K562 (cell line): Measurements from ENCODE around the gene GSTA5. TPM values are rescaled to one million over a fixed set of nuclear protein-coding genes. Genes with fewer than 3 reads are reported as not detected.

ENCODE experiments used
- ATAC-seq: fragments of 200-7000 bp; cut with Tn5 transposase; 3 replicates; pipeline ENCODE4 v1.9.1; 2020; ENCODE audit warnings: moderate library complexity
- BruUV-seq: library from RNA; stranded (reverse); fragments of 400-500 nt; replicated peaks from 2 replicates; lab custom pipeline; 2021; lab: Mats Ljungman, UMichigan
- CTCF ChIA-PET: fragments of 300-600 bp; formaldehyde crosslinking; extraction: SDS; loops from one replicate; lab custom pipeline; 2021; ENCODE audit warnings: low intra/inter-chr PET ratio; lab: Yijun Ruan, JAX
- POLR2A ChIA-PET: fragments of 300-600, 350-650 bp; sonication (Branson Sonifier 250); formaldehyde crosslinking; extraction: SDS; loops from one replicate; lab custom pipeline; 2021; ENCODE audit warnings: antibody characterized with exemption, inconsistent platforms; lab: Yijun Ruan, JAX
- DNase-seq, 4 experiments: peaks; one replicate each; pipeline versions ENCODE4 v3.0.0 to v3.0.0-alpha.2; 2011 to 2018; ENCODE audit warnings: low spot score in 3 of 4, mixed read lengths in 3 of 4; ENCODE audit errors: extremely low read depth in 1 of 4
- FAIRE-seq: peaks from 2 replicates; lab custom pipeline; 2011; peaks lifted over from hg19 to GRCh38; lab: Jason Lieb, UNC
- H2AFZ ChIP-seq: 2 replicates; pipeline ENCODE4 v1.6.0; 2011; ENCODE audit warnings: low read depth, low read length, control low read depth, inconsistent platforms
- H3K27ac ChIP-seq: fragments of 200-600 bp; 3 replicates; pipeline ENCODE4 v1.8.0; 2011; ENCODE audit warnings: low read depth, mild to moderate bottlenecking, control low read depth, inconsistent platforms, low read length, moderate library complexity, mixed read lengths; ENCODE audit errors: extremely low read depth
- H3K27me3 ChIP-seq, 2 experiments: fragments of 300-600 bp in 1 of 2; 2 replicates in 1 of 2; 3 replicates in 1 of 2; pipeline versions ENCODE4 v1.6.0 to v1.8.0; 2011; ENCODE audit warnings: inconsistent platforms in 2 of 2, low read length in 2 of 2, mild to moderate bottlenecking in 1 of 2, mixed read lengths in 1 of 2, moderate library complexity in 1 of 2; ENCODE audit not compliant: control insufficient read depth in 2 of 2, insufficient read depth in 2 of 2
- H3K36me3 ChIP-seq: fragments of 300-600 bp; 3 replicates; pipeline ENCODE4 v1.8.0; 2011; ENCODE audit warnings: mild to moderate bottlenecking, low read length, inconsistent platforms; ENCODE audit not compliant: control insufficient read depth, insufficient read depth
- H3K4me1 ChIP-seq, 2 experiments: fragments of 200-600 bp in 1 of 2; replicated peaks in 1 of 2; 2 replicates in 1 of 2; 3 replicates in 1 of 2; pipeline versions ENCODE4 v1.5.1 to v1.8.0; 2011; ENCODE audit warnings: inconsistent platforms in 2 of 2, low read length in 2 of 2, mild to moderate bottlenecking in 1 of 2, mixed read lengths in 1 of 2, moderate library complexity in 1 of 2; ENCODE audit not compliant: control insufficient read depth in 2 of 2, insufficient read depth in 2 of 2
- H3K4me2 ChIP-seq: 2 replicates; pipeline ENCODE4 v1.6.1; 2011; ENCODE audit warnings: low read length, control low read depth, inconsistent platforms, mixed read lengths; ENCODE audit not compliant: insufficient read depth
- H3K4me3 ChIP-seq: fragments of 200-600 bp; sonication (generic), shearing (Covaris generic); 2 replicates; pipeline ENCODE4 v1.5.1; 2016; ENCODE audit warnings: control low read depth, inconsistent platforms
- H3K79me2 ChIP-seq: fragments of 200-600 bp; 3 replicates; pipeline ENCODE4 v1.8.0; 2011; ENCODE audit warnings: low read length, inconsistent platforms; ENCODE audit not compliant: control insufficient read depth, insufficient read depth
- H3K9ac ChIP-seq, 2 experiments: 2 replicates each; pipeline versions ENCODE4 v1.6.0 to v1.6.1; 2011; ENCODE audit warnings: low read depth in 2 of 2, low read length in 2 of 2, control low read depth in 1 of 2, inconsistent platforms in 1 of 2, mild to moderate bottlenecking in 1 of 2, mixed read lengths in 1 of 2; ENCODE audit not compliant: insufficient read depth in 1 of 2
- H3K9me1 ChIP-seq: one replicate; pipeline ENCODE4 v1.6.0; 2011; ENCODE audit warnings: inconsistent platforms, mild to moderate bottlenecking, low read length, moderate library complexity; ENCODE audit not compliant: control insufficient read depth, insufficient read depth
- H3K9me3 ChIP-seq: replicated peaks from 2 replicates; pipeline ENCODE4 v1.5.1; 2011; ENCODE audit warnings: low read depth, low read length, inconsistent platforms; ENCODE audit not compliant: control insufficient read depth, insufficient read depth
- H4K20me1 ChIP-seq: replicated peaks from 2 replicates; pipeline ENCODE4 v1.6.1; 2011; ENCODE audit warnings: low read length, inconsistent platforms, mixed read lengths; ENCODE audit not compliant: control insufficient read depth, insufficient read depth
- ARID3B ChIP-seq: fragments of 250-450 bp; sonication (Bioruptor Pico); IDR thresholded peaks from 2 replicates; pipeline ENCODE4 v1.4.0; 2020; ENCODE audit warnings: borderline replicate concordance
- CBX1 ChIP-seq: sonication (generic); IDR thresholded peaks from 2 replicates; pipeline ENCODE4 v1.6.1; 2016; ENCODE audit warnings: antibody characterized with exemption, low read depth, mild to moderate bottlenecking
- CREBBP ChIP-seq: IDR thresholded peaks from one replicate; pipeline ENCODE4 v1.6.1; 2012; ENCODE audit warnings: low read depth, mild to moderate bottlenecking, control low read depth, inconsistent platforms, low read length
- CXXC5 ChIP-seq: fragments of 250-450 bp; sonication (Bioruptor Pico); IDR thresholded peaks from 2 replicates; pipeline ENCODE4 v1.8.0; 2022; ENCODE audit warnings: inconsistent platforms, mild to moderate bottlenecking, moderate library complexity
- FOXA1 ChIP-seq: fragments of 450-650 bp; IDR thresholded peaks from 2 replicates; pipeline ENCODE4 v1.6.1; 2016; ENCODE audit warnings: mild to moderate bottlenecking, borderline replicate concordance
- FOXJ3 ChIP-seq: sonication (generic); formaldehyde crosslinking; IDR thresholded peaks from 2 replicates; pipeline ENCODE4 v1.4.0; 2020; ENCODE audit warnings: mild to moderate bottlenecking, missing genetic modification reagents
- ILF3 ChIP-seq: fragments of 450-650 bp; IDR thresholded peaks from 2 replicates; pipeline ENCODE4 v1.6.1; 2018; ENCODE audit warnings: antibody characterized with exemption, mild to moderate bottlenecking, moderate library complexity, borderline replicate concordance
- LARP7 ChIP-seq: fragments of 450-650 bp; IDR thresholded peaks from 2 replicates; pipeline ENCODE4 v1.6.1; 2016
- PRMT5 ChIP-seq: sonication (generic); formaldehyde crosslinking; IDR thresholded peaks from 2 replicates; pipeline ENCODE4 v1.5.0; 2020; ENCODE audit warnings: missing genetic modification reagents
- RBM15 ChIP-seq: fragments of 200-400 bp; formaldehyde crosslinking; IDR thresholded peaks from 2 replicates; pipeline ENCODE4 v1.6.1; 2018; ENCODE audit warnings: mild to moderate bottlenecking, low read length, moderate library complexity; ENCODE audit not compliant: insufficient read depth
- SPI1 ChIP-seq: IDR thresholded peaks from 2 replicates; pipeline ENCODE4 v1.6.1; 2011; ENCODE audit warnings: low read depth, low read length, control low read depth, borderline replicate concordance
- TFAM ChIP-seq: fragments of 250-450 bp; sonication (Bioruptor Pico); conservative IDR thresholded peaks from 2 replicates; pipeline ENCODE4 v1.5.0; 2021; ENCODE audit warnings: mild to moderate bottlenecking, moderate library complexity
- TSHZ1 ChIP-seq: fragments of 250-450 bp; sonication (Bioruptor Pico); IDR thresholded peaks from 2 replicates; pipeline ENCODE4 v1.4.0; 2020; ENCODE audit warnings: mild to moderate bottlenecking, moderate library complexity
- XRCC5 ChIP-seq: fragments of 200-400 bp; formaldehyde crosslinking; IDR thresholded peaks from 2 replicates; pipeline ENCODE4 v1.6.1; 2017; ENCODE audit warnings: low read depth, mild to moderate bottlenecking, low read length
- ZNF124 ChIP-seq: sonication (generic); formaldehyde crosslinking; IDR thresholded peaks from 2 replicates; pipeline ENCODE4 v1.8.1; 2022; ENCODE audit warnings: missing genetic modification reagents
- ZNF696 ChIP-seq: fragments of 250-450 bp; sonication (Bioruptor Pico); conservative IDR thresholded peaks from 2 replicates; pipeline ENCODE4 v1.4.0; 2020; ENCODE audit warnings: mild to moderate bottlenecking, moderate library complexity
- WGBS: fragments of 100-300 bp; shearing (Covaris generic); methylation state at CpG from one replicate; pipeline ENCODE4 v1.1.6; 2016; ENCODE audit warnings: low coverage, mixed read lengths; ENCODE audit not compliant: insufficient coverage; ENCODE audit errors: missing lambda C conversion rate; 5-methylcytosine and 5-hydroxymethylcytosine counted together
- in situ Hi-C: fragments of 300-500 bp; cut with MboI; formaldehyde crosslinking; loops from 4 replicates; pipeline ENCODE4 v1.15.0; 2018; ENCODE audit warnings: inconsistent platforms, mixed read lengths
- intact Hi-C: fragments of 100-400 bp; cut with micrococcal nuclease; formaldehyde crosslinking; loops from 2 replicates; pipeline ENCODE4 v1.14.2; 2022
- polyA plus RNA-seq, 8 experiments: library from polyadenylated mRNA; depleted of rRNA in 4 of 8; stranded (reverse) in 5 of 8; unstranded in 3 of 8; fragments of >200 nt; fragmentation: Nextera tagmentation in 2 of 8; fragmentation: Illumina TruSeq in 1 of 8; extraction: Ambion mirVana in 2 of 8; extraction: Trizol in 1 of 8; gene quantifications; 2 replicates each; pipeline versions ENCODE4 v1.2.1 to v1.2.3, GENCODE V29; 2011 to 2014; ENCODE audit warnings: inconsistent platforms in 1 of 8, missing spikeins in 1 of 8
- total RNA-seq, 7 experiments: library from RNA; depleted of rRNA in 6 of 7; stranded (reverse); fragments of >200 nt in 6 of 7; fragmentation: Illumina TruSeq in 2 of 7; extraction: Trizol in 2 of 7; gene quantifications; 2 replicates each; pipeline versions ENCODE4 v1.2.1 to v1.2.3, GENCODE V29; 2011 to 2021; ENCODE audit warnings: low replicate concordance in 1 of 7

The GSTA5 gene
- total and polyA plus RNA-seq, 9 of the 15 experiments (the other 6 are each of a cell fraction or from before 2014, with no cell fraction given) = not detected

GRCh38 chr6:52849137-52849536 lies 8.5 kb upstream of the GSTA5 start:
- intact Hi-C loops = no loop called here

GRCh38 chr6:52846002-52846401 lies 5.4 kb upstream of the GSTA5 start:
- H3K9ac ChIP-seq = no peak overlapping the region
- intact Hi-C loops = no loop called here
- H3K9me1 ChIP-seq = no peaks in the 10 kb centered on the region
- no peak for DNase-seq
- H3K4me1 ChIP-seq = no peaks in the 10 kb centered on the region
- no peak overlapping the region for H3K4me3 ChIP-seq
- no peaks in the 10 kb centered on the region for H3K9me3 ChIP-seq
- ATAC-seq = no peak
- H3K79me2 ChIP-seq = no peaks in the 10 kb centered on the region
- no peak overlapping the region for H3K27ac ChIP-seq
- CTCF ChIA-PET = no interaction called here
- WGBS = 0% methylated on average over 1 of the region's 1 CpG
- no peak for TF ChIP-seq ILF3
- TF ChIP-seq PRMT5 (CRISPR knock-in tag) = no peak
- TF ChIP-seq ZNF696 (CRISPR knock-in tag) = no peak
- TF ChIP-seq CBX1 = no peak
- TF ChIP-seq TSHZ1 (CRISPR knock-in tag) = no peak
- TF ChIP-seq ZNF124 (CRISPR knock-in tag) = no peak
- TF ChIP-seq ARID3B (CRISPR knock-in tag) = no peak
- TF ChIP-seq RBM15 = no peak
- TF ChIP-seq LARP7 = no peak
- BruUV-seq = no TSS peak
- no peak overlapping the region for H3K4me2 ChIP-seq
- no peak for FAIRE-seq
- H3K36me3 ChIP-seq = no peaks in the 10 kb centered on the region
- no peaks in the 10 kb centered on the region for H4K20me1 ChIP-seq
- POLR2A ChIA-PET = no interaction called here
- no peak overlapping the region for H2AFZ ChIP-seq
- H3K27me3 ChIP-seq = no peaks in the 10 kb centered on the region
- in situ Hi-C loops = no loop called here

More at GRCh38 chr6:52849137-52849536, 8.5 kb upstream of the GSTA5 start:
- DNase-seq (no peak), FAIRE-seq (no peak)
- CTCF ChIA-PET = no interaction called here
- H3K4me3 ChIP-seq = no peak overlapping the region
- WGBS = 0% methylated on average over 4 of the region's 4 CpGs
- H3K27ac ChIP-seq = no peak overlapping the region
- BruUV-seq = no TSS peak
- H3K27me3 ChIP-seq = no peaks in the 10 kb centered on the region
- H3K9me3 ChIP-seq = no peaks in the 10 kb centered on the region
- no peaks in the 10 kb centered on the region for H3K36me3 ChIP-seq
- TF ChIP-seq XRCC5 = no peak
- TF ChIP-seq CREBBP = no peak
- no peak for TF ChIP-seq FOXJ3 (CRISPR knock-in tag)
- no peak for TF ChIP-seq CXXC5 (CRISPR knock-in tag)
- TF ChIP-seq TFAM (CRISPR knock-in tag) = no peak
- TF ChIP-seq SPI1 = no peak
- TF ChIP-seq FOXA1 = no peak
- TF ChIP-seq, all 486 proteins: peak for 0
- no peaks in the 10 kb centered on the region for H3K4me1 ChIP-seq
- POLR2A ChIA-PET = no interaction called here
- no peaks in the 10 kb centered on the region for H3K79me2 ChIP-seq
- in situ Hi-C loops = no loop called here
- no peak overlapping the region for H3K9ac ChIP-seq
- ATAC-seq = no peak
- no peaks in the 10 kb centered on the region for H3K9me1 ChIP-seq
- no peak overlapping the region for H2AFZ ChIP-seq
- no peak overlapping the region for H3K4me2 ChIP-seq
- H4K20me1 ChIP-seq = no peaks in the 10 kb centered on the region
